ENCODE results near the gene LRRC28.

LRRC28 gene

GRCh38 chr15:99421758-99422157 is 170.5 kb downstream of the LRRC28 start:
- no peaks in the 10 kb centered on the region for H3K9me3 ChIP-seq (ENCODE audit: insufficient read depth, low read depth, low read length)
- no peak overlapping the region for H3K27ac ChIP-seq (ENCODE audit: low read depth, low read length)
- H3K36me3 ChIP-seq (ENCODE audit: insufficient read depth, low read length), result no peaks in the 10 kb centered on the region
- 95% methylated on average over 1 of the region's 1 CpG for WGBS
- H3K4me1 ChIP-seq (ENCODE audit: insufficient read depth, low read length), result peaks cover 6% of the 10 kb centered on the region; the same call in 1 of the 2 replicates
- H3K27me3 ChIP-seq (ENCODE audit: insufficient read depth, low read length), result no peaks in the 10 kb centered on the region
- H3K4me3 ChIP-seq (ENCODE audit: low read length), result no peak overlapping the region
- no peak overlapping the region for H3K9ac ChIP-seq (ENCODE audit: low read depth, low read length)

GRCh38 chr15:99423186-99424130 is 172.2 kb downstream of the LRRC28 start:
- H3K9ac ChIP-seq (ENCODE audit: low read depth, low read length), result no peak overlapping the region
- no peak overlapping the region for H3K27ac ChIP-seq (ENCODE audit: low read depth, low read length)
- 93% methylated on average over 16 of the region's 16 CpGs for WGBS

DNA sequence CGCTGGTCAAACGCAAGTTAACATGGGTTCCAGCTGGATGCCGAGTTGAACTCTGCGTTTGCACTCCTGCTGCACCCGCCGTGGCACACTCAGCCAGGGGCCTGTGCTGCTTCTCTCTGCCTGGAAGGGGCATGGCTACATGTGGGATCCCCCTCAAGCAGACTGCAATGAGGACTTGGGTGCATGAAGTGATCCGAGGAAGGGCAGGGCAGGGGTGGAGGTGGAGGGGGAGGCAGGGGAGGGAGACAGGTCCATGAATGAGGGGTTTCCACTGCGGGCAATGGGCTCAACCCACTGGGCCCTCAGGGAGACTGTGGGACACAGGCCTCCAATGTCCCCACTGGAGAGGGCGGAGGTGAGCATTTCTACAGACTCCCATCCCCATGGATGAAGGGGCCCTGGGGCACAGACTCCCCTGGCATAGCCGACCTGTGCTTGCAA is 172.9 kb downstream of the LRRC28 start:
- Histone ChIP-seq H3K27ac (ENCODE audit: low read depth, low read length) (no peak overlapping the region), H3K36me3 (ENCODE audit: insufficient read depth, low read length) (no peaks in the 10 kb centered on the region), H3K4me3 (ENCODE audit: low read length) (no peak overlapping the region), H3K27me3 (ENCODE audit: insufficient read depth, low read length) (no peaks in the 10 kb centered on the region), H3K9me3 (ENCODE audit: insufficient read depth, low read depth, low read length) (no peaks in the 10 kb centered on the region), H3K4me1 (ENCODE audit: insufficient read depth, low read length) (peaks cover 6% of the 10 kb centered on the region; the same call in 1 of the 2 replicates), H3K9ac (ENCODE audit: low read depth, low read length) (no peak overlapping the region)
- WGBS, result 93% methylated on average over 10 of the region's 10 CpGs

More at GRCh38 chr15:99423186-99424130, 172.2 kb downstream of the LRRC28 start:
- no peaks in the 10 kb centered on the region for H3K9me3 ChIP-seq (ENCODE audit: insufficient read depth, low read depth, low read length)
- H3K27me3 ChIP-seq (ENCODE audit: insufficient read depth, low read length), result no peaks in the 10 kb centered on the region
- H3K4me3 ChIP-seq (ENCODE audit: low read length), result no peak overlapping the region
- H3K36me3 ChIP-seq (ENCODE audit: insufficient read depth, low read length), result no peaks in the 10 kb centered on the region
- peaks cover 6% of the 10 kb centered on the region; the same call in 1 of the 2 replicates for H3K4me1 ChIP-seq (ENCODE audit: insufficient read depth, low read length)

- peaks cover 6% of the 10 kb centered on the region; the same call in 1 of the 2 replicates for H3K4me1 ChIP-seq (ENCODE audit: insufficient read depth, low read length)
- H3K27me3 ChIP-seq (ENCODE audit: insufficient read depth, low read length), result no peaks in the 10 kb centered on the region
- no peak overlapping the region for H3K27ac ChIP-seq (ENCODE audit: low read depth, low read length)
Observed at GRCh38 chr15:99424978-99425656, 173.8 kb downstream of the LRRC28 start.

DNA sequence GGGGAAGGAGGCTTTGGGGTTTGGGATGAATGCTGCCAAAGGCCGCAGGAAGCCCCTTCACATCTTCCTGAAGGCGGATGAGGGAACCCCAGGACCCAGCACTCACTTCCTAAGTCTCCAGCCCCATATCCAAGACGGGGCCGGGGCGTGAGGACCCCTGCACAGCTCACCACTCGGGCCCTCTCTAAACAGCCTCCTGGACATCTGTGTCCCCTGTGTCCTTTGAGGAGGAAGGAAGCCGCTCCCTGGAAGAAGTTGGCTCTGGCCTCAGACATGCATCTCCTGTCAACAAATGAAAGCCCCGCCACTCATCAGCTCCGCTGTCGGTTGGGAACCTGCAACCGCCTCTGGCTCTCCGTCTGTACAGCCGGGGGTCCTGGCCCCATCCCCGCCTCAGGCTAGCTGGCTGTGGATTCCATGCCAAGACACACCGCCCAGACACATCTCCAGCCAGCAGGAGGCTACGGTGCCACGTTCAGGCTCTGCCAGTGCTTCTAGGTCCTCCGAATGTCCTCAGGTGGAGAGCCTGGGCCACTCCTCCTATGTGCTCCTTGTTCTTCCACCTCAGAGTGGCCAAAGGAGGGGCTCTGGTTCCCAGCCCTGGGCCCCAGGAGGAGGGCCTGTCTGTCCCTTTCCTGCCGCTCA is 174.5 kb downstream of the LRRC28 start:
- no peaks in the 10 kb centered on the region for H3K27me3 ChIP-seq (ENCODE audit: insufficient read depth, low read length)
- 85% methylated on average over 19 of the region's 19 CpGs for WGBS
- H3K9me3 ChIP-seq (ENCODE audit: insufficient read depth, low read depth, low read length), result no peaks in the 10 kb centered on the region
- no peak overlapping the region for H3K9ac ChIP-seq (ENCODE audit: low read depth, low read length)
- H3K4me1 ChIP-seq (ENCODE audit: insufficient read depth, low read length), result peaks cover 6% of the 10 kb centered on the region; the same call in 1 of the 2 replicates
- H3K36me3 ChIP-seq (ENCODE audit: insufficient read depth, low read length), result no peaks in the 10 kb centered on the region
- no peak overlapping the region for H3K4me3 ChIP-seq (ENCODE audit: low read length)
- H3K27ac ChIP-seq (ENCODE audit: low read depth, low read length), result no peak overlapping the region

More at GRCh38 chr15:99424978-99425656, 173.8 kb downstream of the LRRC28 start:
- Histone ChIP-seq H3K36me3 (ENCODE audit: insufficient read depth, low read length) (no peaks in the 10 kb centered on the region), H3K4me3 (ENCODE audit: low read length) (no peak overlapping the region), H3K9me3 (ENCODE audit: insufficient read depth, low read depth, low read length) (no peaks in the 10 kb centered on the region), H3K9ac (ENCODE audit: low read depth, low read length) (no peak overlapping the region)
- WGBS, result 88% methylated on average over 16 of the region's 16 CpGs

DNA sequence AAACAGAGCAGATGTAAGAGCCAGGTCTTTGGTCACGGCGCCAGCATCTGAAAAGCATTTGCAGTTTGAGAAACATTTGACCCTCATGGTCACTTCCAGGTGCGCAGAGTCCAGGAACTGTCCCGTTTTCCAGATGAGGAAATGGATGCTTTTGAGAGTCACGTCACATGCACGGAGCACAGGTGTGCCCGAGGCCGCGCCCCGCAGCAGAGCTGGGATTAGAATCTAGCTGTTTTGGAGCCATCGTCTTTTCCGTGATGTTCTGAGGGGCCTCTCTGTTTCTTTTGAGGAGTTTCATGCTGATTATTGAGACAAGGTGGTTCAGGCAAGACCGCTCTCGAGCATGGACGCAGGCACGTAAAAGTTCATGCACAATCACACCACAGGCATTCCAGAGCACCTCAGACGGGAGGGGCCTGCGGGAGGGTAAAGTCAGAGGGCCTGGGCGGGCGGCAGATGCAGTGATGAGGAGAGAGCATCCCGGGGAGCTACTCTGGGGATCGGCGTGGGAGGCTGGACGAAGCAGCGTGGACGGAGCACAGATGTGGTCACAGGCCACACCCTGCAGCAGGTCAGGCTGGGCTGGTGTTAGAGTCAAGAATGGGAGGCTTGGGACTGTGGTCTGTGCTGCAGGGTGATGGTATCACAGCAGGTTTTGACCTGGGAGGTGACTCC is 175.3 kb downstream of the LRRC28 start:
- no peaks in the 10 kb centered on the region for H3K9me3 ChIP-seq (ENCODE audit: insufficient read depth, low read depth, low read length)
- WGBS, result 95% methylated on average over 26 of the region's 26 CpGs
- no peaks in the 10 kb centered on the region for H3K27me3 ChIP-seq (ENCODE audit: insufficient read depth, low read length)

DNA sequence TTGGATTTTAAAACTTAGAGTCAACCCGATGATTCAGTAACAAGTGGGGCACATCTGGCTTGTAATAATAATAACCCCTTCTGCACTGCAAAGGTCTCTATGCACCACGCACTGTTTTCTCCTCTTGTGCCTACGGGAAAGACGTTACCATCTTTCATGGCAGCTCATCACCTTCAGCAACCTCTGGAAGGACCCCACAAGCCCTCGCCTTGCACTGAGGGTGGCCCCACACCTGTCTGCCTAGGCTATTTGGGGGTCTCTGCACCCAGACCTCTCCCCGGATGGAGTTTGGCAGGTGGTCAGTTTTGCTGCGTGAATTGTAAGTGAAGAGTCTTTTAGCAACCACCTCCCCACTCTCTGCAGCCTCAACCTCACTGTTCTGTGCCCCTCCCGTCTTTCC is 175.9 kb downstream of the LRRC28 start:
- Histone ChIP-seq H3K4me1 (ENCODE audit: insufficient read depth, low read length) (0 out of 2 replicates have a peak, but pooled peaks cover 3% of the 10 kb centered on the region), H3K9me3 (ENCODE audit: insufficient read depth, low read depth, low read length) (no peaks in the 10 kb centered on the region), H3K36me3 (ENCODE audit: insufficient read depth, low read length) (no peaks in the 10 kb centered on the region), H3K9ac (ENCODE audit: low read depth, low read length) (no peak overlapping the region), H3K4me3 (ENCODE audit: low read length) (no peak overlapping the region), H3K27ac (ENCODE audit: low read depth, low read length) (no peak overlapping the region), H3K27me3 (ENCODE audit: insufficient read depth, low read length) (no peaks in the 10 kb centered on the region)
- 92% methylated on average over 8 of the region's 8 CpGs for WGBS

More for the DNA sequence above, 175.3 kb downstream of the LRRC28 start:
- Histone ChIP-seq H3K27ac (ENCODE audit: low read depth, low read length) (no peak overlapping the region), H3K4me3 (ENCODE audit: low read length) (no peak overlapping the region), H3K9ac (ENCODE audit: low read depth, low read length) (no peak overlapping the region), H3K36me3 (ENCODE audit: insufficient read depth, low read length) (no peaks in the 10 kb centered on the region), H3K4me1 (ENCODE audit: insufficient read depth, low read length) (0 out of 2 replicates have a peak, but pooled peaks cover 3% of the 10 kb centered on the region)

GRCh38 chr15:99427668-99428361 is 176.5 kb downstream of the LRRC28 start:
- no peak overlapping the region for H3K9ac ChIP-seq (ENCODE audit: low read depth, low read length)
- 0 out of 2 replicates have a peak, but pooled peaks cover 3% of the 10 kb centered on the region for H3K4me1 ChIP-seq (ENCODE audit: insufficient read depth, low read length)
- no peak overlapping the region for H3K27ac ChIP-seq (ENCODE audit: low read depth, low read length)
- H3K9me3 ChIP-seq (ENCODE audit: insufficient read depth, low read depth, low read length), result no peaks in the 10 kb centered on the region
- 94% methylated on average over 22 of the region's 22 CpGs for WGBS
- H3K4me3 ChIP-seq (ENCODE audit: low read length), result no peak overlapping the region
- H3K36me3 ChIP-seq (ENCODE audit: insufficient read depth, low read length), result no peaks in the 10 kb centered on the region
- H3K27me3 ChIP-seq (ENCODE audit: insufficient read depth, low read length), result no peaks in the 10 kb centered on the region

GRCh38 chr15:99429681-99430081 is 178.4 kb downstream of the LRRC28 start:
- Histone ChIP-seq H3K9me3 (ENCODE audit: insufficient read depth, low read depth, low read length) (no peaks in the 10 kb centered on the region), H3K27ac (ENCODE audit: low read depth, low read length) (no peak overlapping the region), H3K4me3 (ENCODE audit: low read length) (no peak overlapping the region), H3K9ac (ENCODE audit: low read depth, low read length) (no peak overlapping the region), H3K36me3 (ENCODE audit: insufficient read depth, low read length) (no peaks in the 10 kb centered on the region), H3K4me1 (ENCODE audit: insufficient read depth, low read length) (0 out of 2 replicates have a peak, but pooled peaks cover 3% of the 10 kb centered on the region), H3K27me3 (ENCODE audit: insufficient read depth, low read length) (no peaks in the 10 kb centered on the region)
- WGBS, result 92% methylated on average over 5 of the region's 5 CpGs

DNA sequence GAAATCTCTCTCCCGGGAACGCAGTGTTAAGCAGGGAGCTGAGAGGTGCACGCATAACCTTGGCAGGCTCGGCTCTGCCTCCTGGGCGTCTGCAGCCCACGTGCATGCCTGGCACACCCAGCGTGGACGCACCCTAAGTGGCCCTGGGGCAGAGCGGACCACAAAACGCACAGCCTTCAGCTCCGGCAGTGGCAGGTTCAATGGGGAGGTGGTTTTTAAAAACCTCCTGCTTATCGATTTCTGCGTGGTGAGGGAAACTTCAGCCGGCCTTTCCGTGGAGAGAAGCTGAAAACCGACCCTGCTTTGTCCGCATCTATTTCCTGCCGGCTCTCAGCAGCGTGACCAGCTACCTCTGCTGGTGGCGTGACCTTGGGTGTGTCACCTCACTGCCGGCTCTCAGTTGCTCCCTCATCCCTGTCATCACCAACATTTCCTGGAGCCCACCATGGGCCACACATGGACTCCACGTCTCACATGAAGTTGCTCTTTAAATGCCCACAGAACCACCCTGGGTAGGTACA is 179.7 kb downstream of the LRRC28 start:
- no peaks in the 10 kb centered on the region for H3K36me3 ChIP-seq (ENCODE audit: insufficient read depth, low read length)
- WGBS, result 91% methylated on average over 22 of the region's 22 CpGs

More for the DNA sequence above, 179.7 kb downstream of the LRRC28 start:
- H3K9ac ChIP-seq (ENCODE audit: low read depth, low read length), result no peak overlapping the region
- no peaks in the 10 kb centered on the region for H3K27me3 ChIP-seq (ENCODE audit: insufficient read depth, low read length)
- no peaks in the 10 kb centered on the region for H3K9me3 ChIP-seq (ENCODE audit: insufficient read depth, low read depth, low read length)
- H3K4me1 ChIP-seq (ENCODE audit: insufficient read depth, low read length), result no peaks in the 10 kb centered on the region
- no peak overlapping the region for H3K4me3 ChIP-seq (ENCODE audit: low read length)
- H3K27ac ChIP-seq (ENCODE audit: low read depth, low read length), result no peak overlapping the region
